Activated CD4-positive, alpha-beta T cell treated with anti-CD3 and anti-CD28 coated beads, Interleukin-2, amount 50 U/mL, for 24 hours (primary cell): Measurements from ENCODE around the gene LITAFD.
"Not testable (repeated sequence)": the region's sequence is repeated elsewhere in the genome, so short reads cannot be mapped to it uniquely, and the experiment has no call there.

Source experiments
- DNase-seq, 2 donors: peaks; one replicate each; pipeline ENCODE4 v3.0.0-alpha.2; 2020; ENCODE audit warnings: low read depth in 1 of 2, low spot score in 1 of 2

The LITAFD gene

GRCh38 chr16:8882041-8882617 lies at the start of gene LITAFD:
Gene LITAFD (plus strand): TSS chr16:8882351. CDS start chr16:8884356, 2,005 bp downstream.
- DNase-seq, result no peak

- DNase-seq, result no peak
Measured at GRCh38 chr16:8832717-8833105, 49.4 kb upstream of the LITAFD start.

- not testable (repeated sequence) for DNase-seq
Measured at GRCh38 chr16:8836797-8837196, 45.4 kb upstream of the LITAFD start.

- not testable (repeated sequence) for DNase-seq
Measured at GRCh38 chr16:8837594-8837993, 44.6 kb upstream of the LITAFD start.

GRCh38 chr16:8842016-8842415 lies 40.1 kb upstream of the LITAFD start:
- not testable (repeated sequence) for DNase-seq

GRCh38 chr16:8843296-8843695 lies 38.9 kb upstream of the LITAFD start:
- not testable (repeated sequence) for DNase-seq

GRCh38 chr16:8845699-8846298 lies 36.4 kb upstream of the LITAFD start:
- DNase-seq, result no peak

GRCh38 chr16:8846401-8846932 lies 35.7 kb upstream of the LITAFD start:
- no peak for DNase-seq

- no peak for DNase-seq
Measured at GRCh38 chr16:8847145-8847544, 35.0 kb upstream of the LITAFD start.

GRCh38 chr16:8847623-8848022 lies 34.5 kb upstream of the LITAFD start:
- no peak for DNase-seq

GRCh38 chr16:8848231-8848938 lies 33.8 kb upstream of the LITAFD start:
- no peak for DNase-seq

GRCh38 chr16:8848939-8849391 lies 33.2 kb upstream of the LITAFD start:
- DNase-seq, result no peak

GRCh38 chr16:8849411-8850011 lies 32.6 kb upstream of the LITAFD start:
- DNase-seq, result no peak

- DNase-seq, result no peak
Measured at GRCh38 chr16:8850279-8850885, 31.8 kb upstream of the LITAFD start.

GRCh38 chr16:8851761-8852403 lies 30.3 kb upstream of the LITAFD start:
- no peak for DNase-seq

- no peak for DNase-seq
Measured at GRCh38 chr16:8852534-8852933, 29.6 kb upstream of the LITAFD start.

GRCh38 chr16:8853150-8853549 lies 29.0 kb upstream of the LITAFD start:
- DNase-seq, result no peak

- DNase-seq, result no peak
Measured at GRCh38 chr16:8853611-8854010, 28.5 kb upstream of the LITAFD start.

- DNase-seq, result no peak
Measured at GRCh38 chr16:8854298-8854948, 27.7 kb upstream of the LITAFD start.

GRCh38 chr16:8855051-8855786 lies 26.9 kb upstream of the LITAFD start:
- no peak for DNase-seq
